ENCODE measurements around the gene TGM2. TPM values are rescaled to one million over a fixed set of nuclear protein-coding genes. Genes with fewer than 3 reads are reported as not detected.

TGM2 gene
- polyA plus RNA-seq, 1 donor from 2014 or later: not detected

DNA sequence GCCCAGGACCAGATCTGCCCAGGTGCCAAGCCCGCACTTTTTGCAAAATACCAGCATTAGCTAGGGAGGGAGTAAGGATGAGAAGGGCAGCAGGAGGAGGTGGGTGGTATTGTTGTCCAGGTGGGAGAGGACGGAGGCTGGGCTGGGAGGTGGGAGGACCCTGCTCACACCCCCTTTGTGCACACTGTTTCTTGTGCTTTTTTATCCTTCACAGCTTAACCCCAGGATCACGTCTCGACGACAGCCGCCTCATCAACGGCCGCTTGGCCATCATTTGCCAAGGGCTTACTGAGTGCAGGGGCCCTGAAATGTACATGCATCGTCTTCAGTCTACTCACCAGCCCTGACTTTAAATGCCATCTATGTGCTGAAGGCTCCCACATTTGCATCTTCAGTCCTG lies 12.1 kb upstream of the TGM2 start:
- Histone ChIP-seq H3K4me2 (ENCODE audit: low read length) (no peak overlapping the region), H3K36me3 (ENCODE audit: insufficient read depth, low read length) (no peaks in the 10 kb centered on the region), H3K9me2 (ENCODE audit: insufficient read depth, low read length) (no peaks in the 10 kb centered on the region), H2AFZ (ENCODE audit: low read depth, low read length) (no peak overlapping the region), H3K4me3 (ENCODE audit: low read length) (no peak overlapping the region), H3K9ac (ENCODE audit: low read length) (no peak overlapping the region), H3F3A (ENCODE audit: insufficient read depth, low read length, poor library complexity, severe bottlenecking) (no peaks in the 10 kb centered on the region), H4K20me1 (ENCODE audit: insufficient read depth) (no peaks in the 10 kb centered on the region), H3K9me3 (ENCODE audit: low read length) (no peaks in the 10 kb centered on the region), H3K27ac (ENCODE audit: low read length) (no peak overlapping the region), H3K27me3 (ENCODE audit: insufficient read depth, low read depth, low read length) (no peaks in the 10 kb centered on the region), H3K79me2 (replicated peaks; ENCODE audit: insufficient read depth, low read length) (no peaks in the 10 kb centered on the region)
- TF ChIP-seq, protein P1, sequence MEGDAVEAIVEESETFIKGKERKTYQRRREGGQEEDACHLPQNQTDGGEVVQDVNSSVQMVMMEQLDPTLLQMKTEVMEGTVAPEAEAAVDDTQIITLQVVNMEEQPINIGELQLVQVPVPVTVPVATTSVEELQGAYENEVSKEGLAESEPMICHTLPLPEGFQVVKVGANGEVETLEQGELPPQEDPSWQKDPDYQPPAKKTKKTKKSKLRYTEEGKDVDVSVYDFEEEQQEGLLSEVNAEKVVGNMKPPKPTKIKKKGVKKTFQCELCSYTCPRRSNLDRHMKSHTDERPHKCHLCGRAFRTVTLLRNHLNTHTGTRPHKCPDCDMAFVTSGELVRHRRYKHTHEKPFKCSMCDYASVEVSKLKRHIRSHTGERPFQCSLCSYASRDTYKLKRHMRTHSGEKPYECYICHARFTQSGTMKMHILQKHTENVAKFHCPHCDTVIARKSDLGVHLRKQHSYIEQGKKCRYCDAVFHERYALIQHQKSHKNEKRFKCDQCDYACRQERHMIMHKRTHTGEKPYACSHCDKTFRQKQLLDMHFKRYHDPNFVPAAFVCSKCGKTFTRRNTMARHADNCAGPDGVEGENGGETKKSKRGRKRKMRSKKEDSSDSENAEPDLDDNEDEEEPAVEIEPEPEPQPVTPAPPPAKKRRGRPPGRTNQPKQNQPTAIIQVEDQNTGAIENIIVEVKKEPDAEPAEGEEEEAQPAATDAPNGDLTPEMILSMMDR (IDR thresholded peaks at IDR 0.05; ENCODE audit: poor library complexity, severe bottlenecking): no peak
- no peak for TF ChIP-seq SMC3 (conservative IDR thresholded peaks at IDR 0.05; ENCODE audit: poor library complexity)
- TF ChIP-seq, protein P2, sequence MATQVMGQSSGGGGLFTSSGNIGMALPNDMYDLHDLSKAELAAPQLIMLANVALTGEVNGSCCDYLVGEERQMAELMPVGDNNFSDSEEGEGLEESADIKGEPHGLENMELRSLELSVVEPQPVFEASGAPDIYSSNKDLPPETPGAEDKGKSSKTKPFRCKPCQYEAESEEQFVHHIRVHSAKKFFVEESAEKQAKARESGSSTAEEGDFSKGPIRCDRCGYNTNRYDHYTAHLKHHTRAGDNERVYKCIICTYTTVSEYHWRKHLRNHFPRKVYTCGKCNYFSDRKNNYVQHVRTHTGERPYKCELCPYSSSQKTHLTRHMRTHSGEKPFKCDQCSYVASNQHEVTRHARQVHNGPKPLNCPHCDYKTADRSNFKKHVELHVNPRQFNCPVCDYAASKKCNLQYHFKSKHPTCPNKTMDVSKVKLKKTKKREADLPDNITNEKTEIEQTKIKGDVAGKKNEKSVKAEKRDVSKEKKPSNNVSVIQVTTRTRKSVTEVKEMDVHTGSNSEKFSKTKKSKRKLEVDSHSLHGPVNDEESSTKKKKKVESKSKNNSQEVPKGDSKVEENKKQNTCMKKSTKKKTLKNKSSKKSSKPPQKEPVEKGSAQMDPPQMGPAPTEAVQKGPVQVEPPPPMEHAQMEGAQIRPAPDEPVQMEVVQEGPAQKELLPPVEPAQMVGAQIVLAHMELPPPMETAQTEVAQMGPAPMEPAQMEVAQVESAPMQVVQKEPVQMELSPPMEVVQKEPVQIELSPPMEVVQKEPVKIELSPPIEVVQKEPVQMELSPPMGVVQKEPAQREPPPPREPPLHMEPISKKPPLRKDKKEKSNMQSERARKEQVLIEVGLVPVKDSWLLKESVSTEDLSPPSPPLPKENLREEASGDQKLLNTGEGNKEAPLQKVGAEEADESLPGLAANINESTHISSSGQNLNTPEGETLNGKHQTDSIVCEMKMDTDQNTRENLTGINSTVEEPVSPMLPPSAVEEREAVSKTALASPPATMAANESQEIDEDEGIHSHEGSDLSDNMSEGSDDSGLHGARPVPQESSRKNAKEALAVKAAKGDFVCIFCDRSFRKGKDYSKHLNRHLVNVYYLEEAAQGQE (IDR thresholded peaks at IDR 0.05; ENCODE audit: borderline replicate concordance): no peak

DNA sequence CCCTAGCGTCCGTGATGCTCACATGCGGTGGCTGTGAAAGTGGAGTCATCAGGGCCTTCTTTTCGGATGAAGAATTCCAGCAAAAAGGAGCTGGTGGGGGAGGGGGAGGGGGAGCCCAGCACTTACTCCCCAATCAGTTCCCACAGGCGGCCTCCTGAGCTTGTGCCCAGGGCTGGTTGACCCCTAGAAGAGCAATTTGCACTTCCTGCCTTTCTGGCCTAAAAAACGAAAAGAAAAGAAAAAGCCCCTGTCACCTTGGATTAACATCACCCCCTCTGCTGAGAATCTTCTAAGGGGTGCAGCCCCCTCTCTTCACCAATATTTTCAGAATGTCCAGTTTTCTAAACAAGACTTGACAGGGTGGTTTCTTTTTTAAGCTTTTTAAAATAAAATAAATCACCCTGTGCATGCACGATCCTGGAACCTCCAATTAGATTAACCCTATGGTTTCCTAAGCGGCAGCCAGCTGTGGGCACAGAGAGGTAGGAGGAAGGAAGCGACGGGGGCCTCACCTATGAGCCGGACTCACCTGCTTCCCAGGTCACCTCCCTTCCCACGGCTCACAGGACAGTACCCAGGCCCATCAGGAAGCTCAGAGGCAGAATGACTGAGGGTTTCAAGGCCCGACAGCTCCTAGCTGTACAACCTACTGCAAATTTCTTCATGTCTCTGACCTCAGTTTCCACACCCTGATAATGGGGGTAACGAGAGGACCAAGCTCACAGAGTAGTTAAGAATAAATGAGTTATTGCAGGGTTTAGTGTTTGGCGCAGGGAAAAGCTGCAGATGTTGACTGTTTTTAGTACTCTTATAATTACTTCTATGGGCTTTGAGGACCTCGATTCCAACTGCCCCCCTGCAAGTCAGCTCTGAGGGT lies 10.5 kb upstream of the TGM2 start:
- no peaks in the 10 kb centered on the region for H3K79me2 ChIP-seq (replicated peaks; ENCODE audit: insufficient read depth, low read length)
- H2AFZ ChIP-seq (ENCODE audit: low read depth, low read length): no peak overlapping the region

More for the DNA sequence above, 10.5 kb upstream of the TGM2 start:
- Histone ChIP-seq H3K27ac (ENCODE audit: low read length) (no peak overlapping the region), H3K4me2 (ENCODE audit: low read length) (no peak overlapping the region), H4K20me1 (ENCODE audit: insufficient read depth) (no peaks in the 10 kb centered on the region), H3K36me3 (ENCODE audit: insufficient read depth, low read length) (no peaks in the 10 kb centered on the region), H3K4me3 (ENCODE audit: low read length) (no peak overlapping the region), H3K9ac (ENCODE audit: low read length) (no peak overlapping the region), H3K9me2 (ENCODE audit: insufficient read depth, low read length) (no peaks in the 10 kb centered on the region), H3K9me3 (ENCODE audit: low read length) (no peaks in the 10 kb centered on the region), H3K27me3 (ENCODE audit: insufficient read depth, low read depth, low read length) (no peaks in the 10 kb centered on the region), H3F3A (ENCODE audit: insufficient read depth, low read length, poor library complexity, severe bottlenecking) (no peaks in the 10 kb centered on the region)
- TF ChIP-seq TAF1 (IDR thresholded peaks at IDR 0.05; ENCODE audit: low read depth) (no peak), POLR2AphosphoS5 (IDR thresholded peaks at IDR 0.05) (no peak), MXI1 (conservative IDR thresholded peaks at IDR 0.05; ENCODE audit: poor library complexity, severe bottlenecking) (no peak), EP300 (conservative IDR thresholded peaks at IDR 0.05; ENCODE audit: poor library complexity, severe bottlenecking) (no peak), RAD21 (conservative IDR thresholded peaks at IDR 0.05) (no peak), EZH2 (IDR thresholded peaks at IDR 0.05; ENCODE audit: borderline replicate concordance, insufficient read depth, low read length, poor library complexity, severe bottlenecking) (no peak), SMC3 (conservative IDR thresholded peaks at IDR 0.05; ENCODE audit: poor library complexity) (no peak)
- TF ChIP-seq, protein P1 (IDR thresholded peaks at IDR 0.05; ENCODE audit: poor library complexity, severe bottlenecking): no peak
- TF ChIP-seq, protein P2 (IDR thresholded peaks at IDR 0.05; ENCODE audit: borderline replicate concordance): no peak

All from neural cell (in vitro differentiated cells).